K562 (cell line): Measurements from ENCODE around the gene EEPD1. TPM values are rescaled to one million over a fixed set of nuclear protein-coding genes. Genes with fewer than 3 reads are reported as not detected.

ENCODE experiments used
- BRD9 ChIP-seq: fragments of 450-650 bp; IDR thresholded peaks from 2 replicates; pipeline ENCODE4 v1.6.1; 2018; ENCODE audit warnings: low read depth; ENCODE audit not compliant: partially characterized antibody
- E2F5 ChIP-seq: sonication (generic); formaldehyde crosslinking; IDR thresholded peaks from 2 replicates; pipeline ENCODE4 v1.8.0; 2022; ENCODE audit warnings: mild to moderate bottlenecking, missing genetic modification reagents
- EP400 ChIP-seq: fragments of 450-650 bp; IDR thresholded peaks from 2 replicates; pipeline ENCODE4 v1.6.1; 2017; ENCODE audit warnings: antibody characterized with exemption, mild to moderate bottlenecking, moderate library complexity
- MAFK ChIP-seq: IDR thresholded peaks from 2 replicates; pipeline ENCODE4 v1.6.1; 2011; ENCODE audit warnings: low read length, improper control_type of control experiment
- PTBP1 ChIP-seq: fragments of 200-400 bp; formaldehyde crosslinking; IDR thresholded peaks from 2 replicates; pipeline ENCODE4 v1.6.1; 2017; ENCODE audit warnings: low read depth, low read length
- RBFOX2 ChIP-seq: fragments of 200-400 bp; formaldehyde crosslinking; IDR thresholded peaks from 2 replicates; pipeline ENCODE4 v1.6.1; 2017; ENCODE audit warnings: low read depth, mild to moderate bottlenecking, low read length, moderate library complexity
- RBM15 ChIP-seq: fragments of 200-400 bp; formaldehyde crosslinking; IDR thresholded peaks from 2 replicates; pipeline ENCODE4 v1.6.1; 2018; ENCODE audit warnings: mild to moderate bottlenecking, low read length, moderate library complexity; ENCODE audit not compliant: insufficient read depth
- REST ChIP-seq, 2 experiments: fragments of 450-650 bp; formaldehyde crosslinking in 1 of 2; IDR thresholded peaks; 2 replicates each; pipeline versions ENCODE4 v1.4.0 to v1.6.1; 2014 to 2020; ENCODE audit warnings: mild to moderate bottlenecking in 2 of 2, borderline replicate concordance in 1 of 2, low read depth in 1 of 2
- STAT5A ChIP-seq: IDR thresholded peaks from 2 replicates; pipeline ENCODE4 v1.6.1; 2012; ENCODE audit warnings: low read length, inconsistent platforms, borderline replicate concordance
- SUPT5H ChIP-seq: fragments of 450-650 bp; IDR thresholded peaks from 2 replicates; pipeline ENCODE4 v1.6.1; 2016
- TCF7L2 ChIP-seq: fragments of 150-350 bp; IDR thresholded peaks from 2 replicates; pipeline ENCODE4 v1.6.1; 2016; ENCODE audit warnings: low read depth, mild to moderate bottlenecking, low read length, moderate library complexity
- ZNF239 ChIP-seq: fragments of 250-450 bp; sonication (Bioruptor Pico); IDR thresholded peaks from 2 replicates; pipeline ENCODE4 v1.4.0; 2020; ENCODE audit warnings: mild to moderate bottlenecking
- ZNF263 ChIP-seq: sonication (generic); formaldehyde crosslinking; IDR thresholded peaks from 2 replicates; pipeline ENCODE4 v1.8.0; 2022; ENCODE audit warnings: mild to moderate bottlenecking, missing genetic modification reagents, borderline replicate concordance
- polyA plus RNA-seq, 8 experiments: library from polyadenylated mRNA; depleted of rRNA in 4 of 8; stranded (reverse) in 5 of 8; unstranded in 3 of 8; fragments of >200 nt; fragmentation: Nextera tagmentation in 2 of 8; fragmentation: Illumina TruSeq in 1 of 8; extraction: Ambion mirVana in 2 of 8; extraction: Trizol in 1 of 8; gene quantifications; 2 replicates each; pipeline versions ENCODE4 v1.2.1 to v1.2.3, GENCODE V29; 2011 to 2014; ENCODE audit warnings: inconsistent platforms in 1 of 8, missing spikeins in 1 of 8
- total RNA-seq, 7 experiments: library from RNA; depleted of rRNA in 6 of 7; stranded (reverse); fragments of >200 nt in 6 of 7; fragmentation: Illumina TruSeq in 2 of 7; extraction: Trizol in 2 of 7; gene quantifications; 2 replicates each; pipeline versions ENCODE4 v1.2.1 to v1.2.3, GENCODE V29; 2011 to 2021; ENCODE audit warnings: low replicate concordance in 1 of 7
- TF ChIP-seq, protein P1 (sequence below): fragments of 450-650 bp; formaldehyde crosslinking; IDR thresholded peaks from 2 replicates; pipeline ENCODE4 v1.4.0; 2020; ENCODE audit warnings: mild to moderate bottlenecking
- TF ChIP-seq, protein P2 (sequence below): fragments of 250-450 bp; sonication (Bioruptor Pico); IDR thresholded peaks from 2 replicates; pipeline ENCODE4 v1.8.0; 2021; ENCODE audit warnings: moderate library complexity, mild to moderate bottlenecking, inconsistent platforms
- TF ChIP-seq, protein P3 (sequence below), 3 experiments: fragments of 200-800 bp in 1 of 3; sonication (Bioruptor generic) in 1 of 3; sonication (generic) in 1 of 3; formaldehyde crosslinking in 1 of 3; IDR thresholded peaks; 2 replicates each; pipeline versions ENCODE4 v1.6.1 to v1.8.0; 2016 to 2022; ENCODE audit warnings: mild to moderate bottlenecking in 2 of 3, missing compliant biosample characterization in 2 of 3, missing genetic modification characterization in 2 of 3, missing genetic modification reagents in 1 of 3

EEPD1 gene
- total and polyA plus RNA-seq, 9 of the 15 experiments (the other 6 are each of a cell fraction or from before 2014, with no cell fraction given), result 0.01 to 1.5 (median 0.74) TPM; not detected in 1

GRCh38 chr7:36152756-36153570 lies at the start of gene EEPD1 (continued):
- no peak for TF ChIP-seq EP400
- no peak for TF ChIP-seq ZNF263 (CRISPR knock-in tag)
- TF ChIP-seq BRD9, result no peak
- TF ChIP-seq, protein P1, sequence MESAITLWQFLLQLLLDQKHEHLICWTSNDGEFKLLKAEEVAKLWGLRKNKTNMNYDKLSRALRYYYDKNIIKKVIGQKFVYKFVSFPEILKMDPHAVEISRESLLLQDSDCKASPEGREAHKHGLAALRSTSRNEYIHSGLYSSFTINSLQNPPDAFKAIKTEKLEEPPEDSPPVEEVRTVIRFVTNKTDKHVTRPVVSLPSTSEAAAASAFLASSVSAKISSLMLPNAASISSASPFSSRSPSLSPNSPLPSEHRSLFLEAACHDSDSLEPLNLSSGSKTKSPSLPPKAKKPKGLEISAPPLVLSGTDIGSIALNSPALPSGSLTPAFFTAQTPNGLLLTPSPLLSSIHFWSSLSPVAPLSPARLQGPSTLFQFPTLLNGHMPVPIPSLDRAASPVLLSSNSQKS, result no peak
- TF ChIP-seq RBM15, result no peak
- no peak for TF ChIP-seq TCF7L2
- TF ChIP-seq, protein P2, sequence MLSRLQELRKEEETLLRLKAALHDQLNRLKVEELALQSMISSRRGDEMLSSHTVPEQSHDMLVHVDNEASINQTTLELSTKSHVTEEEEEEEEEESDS (CRISPR knock-in tag), result no peak
- no peak for TF ChIP-seq SUPT5H
- no peak for TF ChIP-seq MAFK
- peak; percentile 80 for TF ChIP-seq RBFOX2
- TF ChIP-seq STAT5A, result no peak
- TF ChIP-seq, protein P3, sequence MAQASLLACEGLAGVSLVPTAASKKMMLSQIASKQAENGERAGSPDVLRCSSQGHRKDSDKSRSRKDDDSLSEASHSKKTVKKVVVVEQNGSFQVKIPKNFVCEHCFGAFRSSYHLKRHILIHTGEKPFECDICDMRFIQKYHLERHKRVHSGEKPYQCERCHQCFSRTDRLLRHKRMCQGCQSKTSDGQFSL (CRISPR knock-in tag; IDR thresholded peaks at IDR 0.05), result no peak
- TF ChIP-seq, protein P3 (tag; IDR thresholded peaks at IDR 0.05), result no peak
- TF ChIP-seq E2F5 (CRISPR knock-in tag), result no peak
- peak; percentile 64 for TF ChIP-seq REST (IDR thresholded peaks at IDR 0.05; ENCODE audit: borderline replicate concordance)
- peak; percentile 36; the same call in 1 of the 2 replicates for TF ChIP-seq REST (CRISPR knock-in tag; IDR thresholded peaks at IDR 0.05; ENCODE audit: low read depth)
- TF ChIP-seq ZNF239 (CRISPR knock-in tag), result no peak
- no peak for TF ChIP-seq PTBP1
